HK-2 (cell line): ENCODE data around the gene DMXL2.
"Not testable (repeated sequence)": the region's sequence is repeated elsewhere in the genome, so short reads cannot be mapped to it uniquely, and the experiment has no call there.

Experiments
- DNase-seq: peaks from one replicate; pipeline ENCODE4 v3.0.0-alpha.2; 2018; ENCODE audit not compliant: unreplicated experiment

The DMXL2 gene

DNA sequence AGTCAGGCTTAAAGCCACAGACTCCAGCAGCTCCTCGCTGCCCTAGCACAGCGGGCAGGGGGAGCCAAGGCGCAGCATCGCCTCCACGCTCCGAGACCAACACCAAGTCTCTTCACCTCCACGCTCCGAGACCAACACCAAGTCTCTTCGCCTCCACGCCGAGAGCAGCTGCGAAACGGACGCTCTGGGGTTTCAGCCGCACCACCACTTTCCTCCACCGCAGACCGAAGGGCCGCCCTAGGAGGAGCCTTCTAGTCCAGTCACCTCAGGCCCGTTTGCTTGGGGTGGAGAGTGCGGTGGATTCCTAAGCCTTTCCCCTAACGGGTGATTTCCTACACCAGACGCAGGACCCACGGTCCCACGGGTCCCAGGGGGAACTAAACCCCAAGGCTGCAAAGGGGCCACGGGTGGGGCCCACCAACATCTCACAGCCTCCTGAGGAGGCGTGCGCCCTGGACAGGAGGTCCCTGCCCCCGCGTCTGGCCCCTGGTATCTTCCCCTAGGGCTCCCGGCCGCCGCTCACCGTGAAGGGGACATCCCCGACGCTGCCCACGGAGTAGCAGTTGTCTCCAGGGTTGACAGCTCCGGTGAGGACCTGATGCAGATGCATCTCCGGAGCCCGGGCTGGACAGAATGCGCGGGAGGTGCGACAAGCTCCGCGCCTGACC is 501 bp downstream of the DMXL2 start:
- DNase-seq: peak; percentile 50

DNA sequence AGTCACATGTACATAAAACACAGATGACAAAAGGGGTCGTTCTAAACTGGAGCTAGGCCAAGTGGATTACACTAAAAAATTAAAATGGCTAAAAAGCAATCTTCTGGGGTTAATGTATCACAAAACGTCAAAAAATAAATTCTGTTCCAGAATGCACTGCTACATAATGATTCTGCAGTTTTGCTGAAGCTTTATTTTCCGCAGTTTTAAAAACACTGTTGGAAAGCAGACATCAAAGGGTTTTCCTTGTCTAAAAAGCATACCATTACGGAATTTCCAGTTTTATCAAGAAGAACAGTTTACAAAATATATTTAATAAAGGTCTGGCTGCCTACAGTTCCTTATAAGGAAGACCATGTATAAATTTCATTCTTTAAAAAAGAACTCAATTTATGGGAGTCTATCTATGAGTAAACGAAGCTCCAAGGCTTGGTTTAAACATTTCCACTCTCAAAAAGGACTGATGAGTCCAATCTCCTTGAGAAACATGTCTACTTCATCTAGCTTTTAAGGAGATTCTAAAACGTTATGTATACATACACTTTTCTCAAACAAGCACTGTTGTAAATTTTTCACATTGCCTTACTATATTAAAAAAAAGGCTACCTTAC is 1.3 kb downstream of the DMXL2 start:
- DNase-seq: no peak

DNA sequence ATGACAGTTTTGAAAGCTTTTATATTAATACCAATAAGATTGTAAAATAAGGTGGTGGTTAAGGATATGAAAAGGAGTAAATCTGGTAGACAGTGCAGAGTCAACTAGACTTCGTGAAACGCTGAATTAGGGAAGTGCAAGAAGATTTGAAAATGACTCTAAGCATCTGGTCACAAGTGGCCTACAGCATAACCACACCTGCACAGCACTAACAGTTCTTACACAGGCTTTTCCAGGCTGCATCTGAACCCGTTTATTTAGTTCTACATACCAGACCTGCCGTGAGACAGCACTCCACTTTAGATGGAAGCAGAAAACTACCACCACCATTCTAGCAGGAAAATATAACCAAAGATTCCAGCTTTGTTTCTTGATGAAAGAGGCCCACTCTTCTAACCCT is 1.9 kb downstream of the DMXL2 start:
- DNase-seq: no peak

DNA sequence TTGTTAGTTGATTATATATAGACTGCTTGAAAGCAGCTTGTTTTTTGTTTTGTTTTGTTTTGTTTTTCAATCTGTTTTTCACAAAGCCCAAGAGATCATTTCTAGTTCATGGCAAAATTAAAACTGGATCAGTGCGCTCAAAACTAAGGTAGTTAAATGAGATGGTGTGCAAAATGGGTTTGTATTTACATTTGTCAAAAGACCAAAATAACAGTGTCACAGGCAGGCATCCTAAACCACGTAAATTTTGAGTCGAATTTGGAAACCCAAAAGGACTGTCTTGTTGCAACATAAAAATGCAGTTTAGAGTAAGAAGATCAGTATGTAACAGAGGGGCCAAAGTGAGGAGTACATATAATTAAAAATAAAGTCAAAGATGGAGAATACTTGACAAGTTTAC is 2.4 kb downstream of the DMXL2 start:
- no peak for DNase-seq

DNA sequence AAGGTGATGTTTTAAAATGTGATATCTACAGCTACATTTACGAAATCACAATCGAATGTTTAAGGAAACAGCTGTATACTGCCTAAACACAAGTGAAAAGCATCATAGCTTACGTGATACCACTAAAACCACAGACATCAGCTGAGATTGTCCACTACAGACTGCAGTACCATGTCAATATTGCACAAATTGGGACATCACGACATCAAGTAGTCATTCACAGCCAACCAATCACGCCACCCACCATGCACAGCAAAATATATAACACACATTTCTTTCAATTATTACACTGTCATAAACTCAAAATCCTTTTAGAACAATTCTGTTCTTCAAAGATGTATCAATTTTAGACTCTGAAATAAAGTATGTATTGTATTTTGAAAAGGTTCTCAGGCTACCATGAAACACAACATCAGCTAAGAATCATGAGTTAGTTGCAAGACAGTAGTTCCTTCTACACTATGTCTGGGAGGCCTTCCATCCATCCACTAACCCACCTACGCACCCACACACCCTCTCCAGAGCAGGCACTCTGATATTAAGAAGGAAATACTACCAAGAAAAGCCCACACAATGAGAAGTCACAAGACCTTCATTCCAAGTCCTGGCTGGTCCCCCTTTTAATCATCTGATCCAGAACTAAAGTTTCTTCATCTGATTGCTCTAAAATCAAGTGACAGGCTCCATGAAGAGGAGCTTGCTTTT is 3.1 kb downstream of the DMXL2 start:
- no peak for DNase-seq

DNA sequence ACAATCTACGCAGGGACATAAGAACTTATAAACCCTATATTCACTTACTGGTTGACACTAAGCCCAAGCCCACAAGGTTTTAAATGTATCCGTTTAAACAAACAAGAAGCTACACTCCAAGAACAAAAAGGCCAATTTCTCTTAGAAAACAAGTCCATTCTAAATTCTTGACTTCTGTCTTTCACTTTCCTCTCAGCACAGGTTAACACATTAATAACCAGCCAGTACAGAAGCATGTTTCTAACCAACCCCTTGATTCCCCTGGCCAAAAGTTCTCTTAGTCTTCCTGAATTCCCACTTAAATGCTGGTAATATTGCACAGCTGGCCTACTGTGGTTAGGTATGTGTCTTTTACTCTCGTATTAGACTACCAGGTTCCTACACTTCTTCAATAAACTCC is 4.7 kb downstream of the DMXL2 start:
- DNase-seq: no peak

DNA sequence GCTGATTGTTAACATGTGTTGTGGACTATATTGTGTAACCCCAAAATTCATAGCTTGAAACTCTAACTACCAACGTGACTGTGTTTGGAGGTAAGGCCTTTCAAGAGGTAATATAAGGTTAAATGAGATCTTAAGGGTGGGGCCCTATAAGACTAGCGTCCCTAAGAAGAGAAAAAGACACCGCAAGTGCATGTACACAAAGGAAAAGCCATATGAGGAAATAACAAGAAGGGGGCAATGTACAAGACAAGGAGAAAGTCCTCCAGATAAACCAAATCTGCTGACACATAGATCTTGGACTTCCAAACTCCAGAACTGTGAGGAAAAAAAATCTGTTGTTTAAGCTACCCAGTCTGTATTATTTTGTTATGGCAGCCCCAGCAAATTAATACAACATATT is 8.6 kb downstream of the DMXL2 start:
- no peak for DNase-seq

DNA sequence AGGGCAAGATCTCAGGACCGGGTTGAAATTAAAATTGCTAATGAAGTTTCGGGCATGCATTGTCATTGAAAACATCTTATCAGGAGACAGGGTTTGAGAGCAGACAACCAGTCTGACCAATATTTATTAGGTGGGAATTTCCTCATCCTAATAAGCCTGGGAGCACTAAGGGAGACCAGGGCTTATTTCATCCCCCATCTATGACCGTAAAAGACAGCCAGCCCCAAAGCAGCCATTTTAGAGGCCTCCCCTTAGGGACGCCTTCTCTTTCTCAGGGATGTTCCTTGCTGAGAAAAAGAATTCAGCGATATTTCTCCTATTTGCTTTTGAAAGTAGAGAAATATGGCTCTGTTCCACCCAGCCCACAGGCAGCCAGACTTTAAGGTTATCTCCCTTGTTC is 9.9 kb downstream of the DMXL2 start:
- DNase-seq: not testable (repeated sequence)

DNA sequence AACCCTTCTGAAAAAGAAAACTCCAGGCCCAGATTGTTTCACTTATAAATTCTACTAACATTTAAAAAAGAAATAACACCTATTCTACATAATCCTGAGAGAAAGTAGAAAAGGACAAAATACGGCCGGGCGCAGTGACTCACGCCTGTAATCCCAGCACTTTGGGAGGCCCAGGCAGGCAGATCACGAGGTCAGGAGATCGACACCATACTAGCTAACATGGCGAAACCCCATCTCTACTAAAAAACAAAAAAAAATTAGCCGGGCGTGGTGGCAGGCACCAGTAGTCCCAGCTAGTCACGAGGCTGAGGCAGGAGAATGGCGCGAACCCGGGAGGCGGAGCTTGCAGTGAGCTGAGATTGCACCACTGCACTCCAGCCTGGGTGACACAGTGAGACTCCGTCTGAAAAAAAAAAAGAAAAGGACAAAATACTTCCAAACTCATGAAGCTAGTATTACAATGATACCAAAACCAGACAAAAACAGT is 19.1 kb downstream of the DMXL2 start:
- not testable (repeated sequence) for DNase-seq

DNA sequence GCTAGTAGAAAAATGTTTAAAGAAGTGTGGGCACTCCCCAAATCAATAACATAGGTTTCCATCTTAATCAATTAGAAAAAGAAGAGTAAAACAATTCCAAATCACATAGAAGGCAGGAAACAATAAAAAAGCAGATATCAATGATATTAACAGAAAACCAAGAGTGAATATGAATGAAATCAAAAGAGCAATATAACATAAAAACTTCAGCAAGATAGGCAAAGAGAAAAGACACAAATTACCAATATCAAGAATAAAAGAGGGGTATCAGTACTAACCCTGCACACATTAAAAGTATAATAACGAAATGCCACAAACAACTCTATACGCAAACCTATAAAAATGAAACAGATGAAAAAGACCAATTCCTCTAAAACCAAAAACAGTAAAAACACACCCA is 19.6 kb downstream of the DMXL2 start:
- no peak for DNase-seq

DNA sequence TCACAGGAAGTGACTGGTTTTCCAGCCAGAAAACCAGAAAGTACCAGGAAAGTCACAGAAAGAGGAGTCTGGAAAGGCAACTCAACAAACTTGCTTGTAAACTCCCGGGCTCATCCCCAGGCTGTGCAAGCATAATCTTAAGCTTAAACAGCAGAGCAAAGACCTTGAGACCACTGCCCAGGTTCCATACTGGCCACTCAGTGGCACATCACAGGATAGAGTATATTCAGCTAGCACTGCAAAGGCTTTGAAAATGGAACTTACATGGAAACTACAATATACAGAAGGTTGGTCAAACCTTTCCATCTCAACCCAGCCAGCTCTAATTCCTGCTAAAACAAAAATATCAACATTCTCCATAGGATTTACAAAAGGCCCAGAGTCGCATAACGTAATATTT is 20.1 kb downstream of the DMXL2 start:
- no peak for DNase-seq

DNA sequence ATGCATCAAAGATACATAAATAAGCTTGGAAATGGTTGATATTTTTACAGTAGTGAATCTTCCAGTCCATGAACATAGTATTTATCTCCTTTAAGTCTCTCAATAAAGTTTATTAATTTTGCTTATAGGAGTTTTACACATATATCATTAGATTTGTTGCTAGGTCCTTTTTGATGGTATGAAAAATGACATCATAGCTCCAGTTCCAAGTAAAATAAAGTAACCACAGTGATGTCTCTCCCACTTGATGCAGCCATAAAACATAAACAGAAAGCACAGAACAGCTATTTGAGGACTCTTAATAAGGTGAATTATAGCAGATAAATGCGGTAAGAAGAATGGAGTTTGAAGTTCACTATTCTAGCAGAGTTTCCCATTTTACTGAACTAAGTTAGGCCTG is 20.8 kb downstream of the DMXL2 start:
- no peak for DNase-seq

DNA sequence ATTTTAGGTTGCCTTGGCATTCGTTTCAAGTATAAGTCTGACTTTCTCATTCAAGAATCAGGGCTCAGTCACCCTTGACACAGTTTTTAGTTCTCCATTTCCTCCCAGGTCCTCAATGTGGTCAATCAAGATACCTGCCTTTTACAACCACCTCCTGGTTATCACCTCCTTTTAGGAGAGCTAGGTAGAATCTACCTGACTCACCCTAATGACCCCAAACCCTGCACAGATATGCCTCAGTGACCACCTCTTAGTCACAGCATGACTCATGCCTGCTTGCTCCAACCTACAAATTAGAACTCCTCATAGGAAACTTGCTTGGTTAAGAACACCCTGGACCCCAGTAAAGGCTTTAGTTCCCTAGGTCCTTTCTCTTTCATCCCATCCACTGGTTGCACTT is 22.5 kb downstream of the DMXL2 start:
- peak; percentile 13 for DNase-seq

DNA sequence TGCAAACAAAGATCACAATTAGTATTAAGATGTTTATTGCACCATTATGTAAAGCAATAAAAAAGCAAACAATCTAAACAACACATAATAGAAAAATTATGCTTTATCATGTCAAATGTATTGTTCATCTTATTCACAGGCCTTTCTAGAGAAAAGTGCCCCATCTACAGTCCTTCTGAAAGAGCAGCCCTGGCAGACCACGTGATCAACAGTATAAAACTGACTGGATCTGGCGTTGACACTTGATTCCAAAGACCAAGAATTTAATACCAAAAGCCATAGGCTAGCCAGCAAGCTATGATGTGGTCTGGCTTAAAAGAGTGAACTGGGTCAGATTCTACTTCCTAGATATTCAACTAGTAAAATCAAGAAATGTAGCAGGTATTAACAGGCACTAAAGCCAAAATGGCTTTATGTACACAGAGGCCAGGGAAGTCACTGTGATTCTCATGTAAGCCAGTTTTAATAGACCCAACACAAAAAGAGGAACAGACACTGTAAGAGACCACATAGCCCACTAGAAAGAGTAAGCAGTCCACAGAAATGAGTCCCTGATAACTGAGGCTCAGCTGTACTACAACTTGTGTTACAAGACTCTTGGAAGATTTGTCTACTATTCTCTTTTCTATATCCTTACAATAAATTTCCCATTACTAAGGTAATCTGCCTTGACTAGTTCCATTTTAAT is 32.5 kb downstream of the DMXL2 start:
- no peak for DNase-seq

DNA sequence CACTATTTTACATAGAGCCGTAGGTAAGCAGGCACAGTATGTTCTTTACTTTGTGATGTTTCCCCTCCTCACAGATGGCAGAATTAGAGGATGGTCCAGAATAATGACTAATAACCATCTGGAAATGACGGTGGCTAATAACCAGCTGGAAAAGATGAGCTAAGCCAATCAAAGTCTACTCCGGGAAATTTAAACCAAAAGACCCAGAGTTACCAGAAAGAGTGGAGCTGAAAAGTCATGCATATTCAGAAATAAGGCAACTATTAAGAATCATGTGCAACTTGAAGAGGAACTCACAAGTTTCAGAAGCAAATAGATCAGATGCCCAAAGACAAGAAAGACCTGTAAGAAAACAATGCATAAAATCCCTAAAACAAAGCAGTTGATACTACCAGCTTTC is 33.6 kb downstream of the DMXL2 start:
- DNase-seq: no peak

DNA sequence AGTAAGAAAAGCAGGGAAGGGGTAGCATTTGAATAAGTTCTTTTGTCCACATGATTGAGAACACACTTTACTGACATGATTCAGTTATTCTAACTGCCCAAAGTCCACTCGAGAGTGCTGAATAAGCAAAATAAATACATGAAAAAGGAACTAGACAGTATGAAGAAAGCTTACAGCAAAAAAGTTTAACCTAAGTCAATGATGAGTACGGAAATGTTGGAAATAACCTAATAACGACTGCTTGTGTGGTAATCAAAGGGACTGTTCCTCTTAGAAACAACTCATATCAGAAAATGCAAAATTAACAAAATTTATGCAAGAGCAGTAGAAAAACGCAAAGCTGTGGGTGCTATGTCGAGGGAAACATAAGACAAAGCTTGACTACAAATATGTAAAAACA is 36.6 kb downstream of the DMXL2 start:
- DNase-seq: no peak

DNA sequence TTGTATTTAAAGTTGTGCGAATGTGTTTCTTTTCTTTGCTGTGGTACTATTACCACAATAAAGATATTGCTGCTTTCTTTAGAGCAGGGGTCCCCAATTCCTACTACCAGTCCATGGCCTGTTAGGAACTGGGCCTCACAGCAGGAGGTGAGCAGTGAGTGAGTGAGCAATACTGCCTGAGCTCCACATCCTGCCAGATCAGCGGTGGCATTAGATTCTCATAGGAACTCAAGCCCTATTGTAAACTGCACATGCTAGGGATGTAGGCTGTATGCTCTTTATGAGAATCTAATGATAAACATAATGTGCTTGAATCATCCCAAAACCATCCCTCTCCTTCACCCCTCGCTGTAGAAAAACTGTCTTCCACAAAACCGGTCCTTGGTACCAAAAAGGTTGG is 41.6 kb downstream of the DMXL2 start:
- DNase-seq: no peak

DNA sequence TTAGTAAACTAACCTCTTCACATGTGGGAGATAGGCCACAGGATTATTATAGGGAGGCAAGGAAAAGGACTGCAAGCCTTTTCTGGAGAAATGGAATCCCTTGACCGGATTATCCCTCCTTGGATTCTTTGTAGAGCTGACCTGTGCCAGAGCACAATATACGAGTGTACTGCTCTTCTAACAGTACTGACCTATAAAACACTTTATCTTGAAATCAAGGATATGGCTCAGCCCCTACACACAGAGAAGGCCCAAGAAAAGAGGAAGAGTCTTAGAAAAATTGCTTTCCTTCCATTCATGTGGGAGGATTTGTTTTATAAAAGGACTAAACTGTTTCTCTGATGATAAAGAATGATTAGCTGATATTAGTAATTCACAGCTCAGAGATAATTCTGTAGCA is 42.2 kb downstream of the DMXL2 start:
- no peak for DNase-seq

DNA sequence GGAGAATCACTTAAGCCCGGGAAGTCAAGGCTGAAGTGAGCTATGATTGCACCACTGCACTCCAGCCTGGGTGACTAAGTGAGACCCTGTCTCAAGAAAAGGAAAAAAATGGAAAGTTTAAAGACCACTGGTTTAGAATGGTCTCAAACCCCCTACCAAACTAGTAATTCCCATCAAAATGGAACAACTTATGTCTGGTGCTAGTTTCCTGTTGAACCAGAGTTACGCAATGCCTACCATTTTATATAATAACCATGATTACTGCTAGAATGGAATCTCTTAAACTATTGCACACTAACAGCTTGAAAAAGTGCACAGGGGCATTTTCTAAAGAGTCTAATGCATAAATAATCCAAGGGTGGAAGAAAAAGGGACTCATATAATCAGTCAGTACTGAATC is 43.6 kb downstream of the DMXL2 start:
- DNase-seq: no peak

DNA sequence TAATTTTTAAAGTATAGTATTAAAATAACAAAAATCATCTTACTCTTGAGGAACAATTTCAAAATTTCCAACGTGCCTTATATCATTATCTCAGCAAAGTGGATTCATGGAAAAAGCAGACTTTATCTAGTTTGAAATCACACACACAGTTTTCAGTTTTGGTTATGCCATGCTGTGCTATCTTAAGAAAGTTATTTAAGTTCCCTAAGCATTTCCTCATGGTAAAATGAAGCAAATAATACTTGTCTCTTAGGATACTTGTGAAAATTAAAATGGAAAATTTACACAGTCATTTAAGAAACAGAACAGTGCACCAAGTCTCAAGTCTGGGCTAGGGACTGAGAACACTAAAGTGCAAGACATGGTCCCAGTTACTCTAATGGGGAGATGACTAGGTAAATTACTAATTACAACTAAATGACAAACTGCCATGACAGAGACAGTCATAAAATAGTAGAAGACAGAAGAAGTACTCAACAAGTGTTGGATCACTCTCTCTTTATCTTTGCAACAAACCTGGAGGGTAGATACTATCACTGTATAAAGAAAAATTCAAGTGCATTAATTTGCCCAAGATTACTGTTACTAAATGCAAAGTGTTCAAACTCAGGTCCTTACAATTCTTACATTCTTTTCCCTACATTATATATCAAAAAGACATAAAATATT is 44.8 kb downstream of the DMXL2 start:
- DNase-seq: no peak

DNA sequence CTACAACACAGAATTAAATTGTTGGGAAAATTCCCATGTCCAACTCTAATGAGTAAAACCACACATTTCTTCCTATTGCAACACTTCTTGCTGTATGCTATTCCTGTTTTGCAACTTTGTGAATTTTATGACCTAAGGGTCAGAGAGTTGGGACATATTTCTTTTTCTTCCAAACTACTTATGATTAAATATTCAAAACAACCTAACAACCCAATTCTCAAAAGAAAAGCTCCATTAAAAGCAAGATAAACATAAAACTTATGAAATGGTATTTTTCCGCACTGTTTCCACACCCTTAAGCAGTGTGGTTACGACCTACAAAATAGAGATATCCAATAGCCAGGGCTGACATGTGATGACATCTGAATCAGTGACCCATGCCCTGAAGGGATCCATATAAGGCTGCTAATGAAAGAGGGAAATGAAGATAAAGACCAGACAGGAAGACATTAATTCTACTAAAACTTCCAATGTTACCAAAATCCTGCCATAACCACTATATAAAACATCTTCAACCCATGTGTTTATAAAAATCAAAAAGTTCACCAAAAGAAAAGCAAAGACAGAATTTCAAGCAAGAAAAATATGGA is 45.6 kb downstream of the DMXL2 start:
- no peak for DNase-seq
